Activated CD8-positive, alpha-beta memory T cell treated with anti-CD3 and anti-CD28 coated beads, Interleukin-2, amount 50 U/mL, for 1 hour (primary cell): Measurements from ENCODE around the gene RACK1.

Experiments used
- DNase-seq: peaks from one replicate; pipeline ENCODE4 v3.0.0-alpha.2; 2020; ENCODE audit errors: extremely low read depth

RACK1 gene

DNA sequence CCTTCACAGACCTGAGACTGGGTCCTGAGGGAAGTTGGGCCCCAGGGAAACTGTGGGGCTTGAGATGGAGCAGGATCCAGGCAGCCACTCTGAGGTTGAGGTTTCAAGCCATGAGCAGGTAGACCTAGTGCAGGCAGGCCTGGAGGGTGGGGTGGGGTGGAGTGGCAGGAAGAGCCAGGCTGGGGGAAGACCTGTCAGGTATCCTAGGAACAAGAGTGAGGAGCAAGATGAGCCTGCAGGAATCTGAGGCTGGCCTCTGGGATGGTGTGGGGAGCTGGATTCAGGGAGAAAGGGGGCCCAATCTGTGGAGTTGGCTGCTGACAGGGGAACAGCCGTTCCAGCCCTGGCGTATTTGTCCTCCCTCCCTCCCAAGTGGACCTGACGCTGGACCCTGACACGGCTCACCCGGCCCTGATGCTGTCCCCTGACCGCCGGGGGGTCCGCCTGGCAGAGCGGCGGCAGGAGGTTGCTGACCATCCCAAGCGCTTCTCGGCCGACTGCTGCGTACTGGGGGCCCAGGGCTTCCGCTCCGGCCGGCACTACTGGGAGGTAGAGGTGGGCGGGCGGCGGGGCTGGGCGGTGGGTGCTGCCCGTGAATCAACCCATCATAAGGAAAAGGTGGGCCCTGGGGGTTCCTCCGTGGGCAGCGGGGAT, 9.8 kb downstream of the RACK1 start:
- DNase-seq: no peak

DNA sequence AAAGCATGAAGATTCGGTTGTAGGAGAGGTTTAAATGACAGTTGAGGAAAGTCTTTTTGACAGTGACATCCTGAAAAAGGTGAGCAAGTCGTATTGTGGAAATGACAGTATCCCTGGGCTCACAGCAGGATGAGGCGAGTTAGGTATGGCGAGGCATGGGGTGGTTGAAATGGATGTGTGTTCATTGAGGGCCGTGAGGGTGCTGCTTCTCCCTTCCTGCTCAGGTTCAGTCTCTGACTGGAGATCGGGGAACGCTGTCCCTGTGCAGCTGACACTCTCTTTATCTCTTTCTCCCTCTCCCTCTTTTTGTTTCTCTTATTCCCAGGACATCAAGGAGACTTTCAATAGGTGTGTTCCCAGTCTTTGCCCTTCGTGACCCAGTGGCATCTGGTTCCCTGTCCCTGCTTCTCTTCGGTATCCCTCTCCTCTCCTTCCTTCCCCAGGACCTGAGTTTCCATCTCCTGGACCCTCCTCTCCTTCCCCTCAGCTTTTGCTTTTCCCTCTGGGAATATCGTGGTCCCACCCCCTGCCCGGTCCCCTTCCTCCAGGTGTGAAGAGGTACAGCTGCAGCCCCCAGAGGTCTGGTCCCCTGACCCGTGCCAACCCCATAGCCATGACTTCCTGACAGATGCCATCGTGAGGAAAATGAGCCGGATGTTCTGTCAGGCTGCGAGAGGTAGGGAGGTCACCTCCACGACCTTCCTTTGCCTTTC, 10.5 kb downstream of the RACK1 start:
- no peak for DNase-seq

DNA sequence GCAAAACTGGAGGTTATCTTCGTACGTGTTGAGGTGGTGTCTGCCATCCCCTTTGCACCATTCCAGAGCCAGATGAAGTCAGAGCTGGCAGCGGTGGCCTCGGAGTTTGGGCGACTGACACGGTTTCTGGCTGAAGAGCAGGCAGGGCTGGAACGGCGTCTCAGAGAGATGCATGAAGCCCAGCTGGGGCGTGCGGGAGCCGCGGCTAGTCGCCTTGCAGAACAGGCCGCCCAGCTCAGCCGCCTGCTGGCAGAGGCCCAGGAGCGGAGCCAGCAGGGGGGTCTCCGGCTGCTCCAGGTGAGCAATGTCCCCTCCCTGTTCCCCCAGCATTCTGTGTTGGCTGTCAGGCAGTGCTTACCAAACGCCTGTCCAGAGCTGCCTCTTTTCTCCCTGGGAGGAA, 11.1 kb downstream of the RACK1 start:
- no peak for DNase-seq

DNA sequence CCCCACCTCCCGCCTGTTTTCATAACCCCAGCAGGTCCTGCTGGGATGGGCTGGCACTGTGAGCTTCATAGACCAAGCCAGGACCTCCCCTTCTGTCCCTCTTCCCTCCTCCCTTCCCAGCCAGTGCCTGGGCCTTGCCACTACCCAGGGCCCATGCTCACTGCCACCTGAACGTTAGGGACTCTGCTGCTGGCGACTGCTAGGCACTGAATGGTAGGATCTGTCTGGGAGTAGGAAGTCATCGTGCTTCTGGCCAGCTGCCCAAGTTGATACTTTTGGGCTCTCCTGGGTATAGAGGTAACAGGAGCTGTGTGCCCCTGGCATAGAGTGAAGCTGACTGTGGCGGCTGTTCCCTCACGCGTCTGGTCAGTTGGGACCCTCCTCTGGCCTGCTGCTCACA, 12.3 kb downstream of the RACK1 start:
- no peak for DNase-seq

DNA sequence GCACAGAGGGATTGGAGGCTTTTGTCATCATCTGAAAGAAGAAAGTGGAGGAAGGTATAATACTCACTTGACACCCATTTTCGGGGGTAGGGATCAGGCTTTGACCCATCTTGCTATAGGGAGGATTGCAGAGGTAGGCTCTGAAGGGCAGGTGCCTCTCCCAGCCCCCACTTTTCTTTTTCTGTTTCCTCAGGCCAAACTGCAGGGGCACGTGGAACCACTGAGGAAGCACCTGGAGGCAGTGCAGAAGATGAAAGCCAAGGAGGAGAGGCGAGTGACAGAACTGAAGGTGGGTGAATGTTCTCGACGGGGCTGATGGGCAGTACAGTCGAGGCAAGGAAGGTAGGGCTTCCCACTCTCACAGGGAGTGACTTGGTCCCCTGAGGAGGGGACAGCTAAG, 13.2 kb downstream of the RACK1 start:
- no peak for DNase-seq

DNA sequence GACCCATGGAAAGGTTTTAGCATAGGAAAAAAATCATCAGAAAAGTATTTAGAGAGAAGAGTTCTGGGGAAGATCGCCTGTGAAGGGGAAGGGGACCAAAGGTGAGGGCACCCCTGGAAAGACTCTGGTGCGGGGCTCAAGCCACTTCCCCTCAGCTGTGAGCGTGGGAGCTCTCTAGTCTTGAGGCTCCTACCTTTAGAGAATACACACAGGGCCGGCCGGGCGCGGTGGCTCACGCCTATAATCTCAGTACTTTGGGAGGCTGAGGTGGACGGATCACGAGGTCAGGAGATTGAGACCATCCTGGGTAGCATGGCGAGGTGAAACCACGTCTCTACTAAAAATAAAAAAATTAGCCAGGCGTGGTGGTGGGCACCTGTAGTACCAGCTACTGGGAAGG, 13.7 kb downstream of the RACK1 start:
- no peak for DNase-seq

DNA sequence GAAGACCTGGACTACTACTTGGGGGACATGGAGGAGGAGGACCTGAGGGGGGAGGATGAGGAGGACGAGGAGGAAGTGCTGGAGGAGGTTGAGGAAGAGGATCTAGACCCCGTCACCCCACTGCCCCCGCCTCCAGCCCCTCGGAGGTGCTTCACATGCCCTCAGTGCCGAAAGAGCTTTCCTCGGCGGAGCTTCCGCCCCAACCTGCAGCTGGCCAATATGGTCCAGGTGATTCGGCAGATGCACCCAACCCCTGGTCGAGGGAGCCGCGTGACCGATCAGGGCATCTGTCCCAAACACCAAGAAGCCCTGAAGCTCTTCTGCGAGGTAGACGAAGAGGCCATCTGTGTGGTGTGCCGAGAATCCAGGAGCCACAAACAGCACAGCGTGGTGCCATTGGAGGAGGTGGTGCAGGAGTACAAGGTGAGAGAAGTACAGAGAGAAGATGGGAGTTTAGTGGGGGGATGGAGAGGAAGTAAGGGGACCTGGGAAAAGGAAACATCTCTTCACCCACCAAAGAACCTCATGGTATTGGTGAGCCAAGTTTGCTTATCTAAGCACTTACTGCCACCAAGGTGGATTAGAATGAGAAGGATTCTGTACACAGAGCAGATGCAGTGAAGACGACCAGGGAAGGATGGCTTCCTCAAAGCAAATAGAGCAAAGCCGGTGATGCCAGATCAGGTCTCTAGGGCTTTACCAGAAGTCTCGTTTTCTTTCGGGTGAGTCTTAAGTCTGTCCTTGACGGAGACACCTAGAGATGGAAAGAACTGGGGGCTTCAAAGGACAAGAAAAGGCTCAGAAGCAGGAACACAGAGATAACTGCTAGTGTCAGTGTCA, 19.1 kb downstream of the RACK1 start:
- no peak for DNase-seq

DNA sequence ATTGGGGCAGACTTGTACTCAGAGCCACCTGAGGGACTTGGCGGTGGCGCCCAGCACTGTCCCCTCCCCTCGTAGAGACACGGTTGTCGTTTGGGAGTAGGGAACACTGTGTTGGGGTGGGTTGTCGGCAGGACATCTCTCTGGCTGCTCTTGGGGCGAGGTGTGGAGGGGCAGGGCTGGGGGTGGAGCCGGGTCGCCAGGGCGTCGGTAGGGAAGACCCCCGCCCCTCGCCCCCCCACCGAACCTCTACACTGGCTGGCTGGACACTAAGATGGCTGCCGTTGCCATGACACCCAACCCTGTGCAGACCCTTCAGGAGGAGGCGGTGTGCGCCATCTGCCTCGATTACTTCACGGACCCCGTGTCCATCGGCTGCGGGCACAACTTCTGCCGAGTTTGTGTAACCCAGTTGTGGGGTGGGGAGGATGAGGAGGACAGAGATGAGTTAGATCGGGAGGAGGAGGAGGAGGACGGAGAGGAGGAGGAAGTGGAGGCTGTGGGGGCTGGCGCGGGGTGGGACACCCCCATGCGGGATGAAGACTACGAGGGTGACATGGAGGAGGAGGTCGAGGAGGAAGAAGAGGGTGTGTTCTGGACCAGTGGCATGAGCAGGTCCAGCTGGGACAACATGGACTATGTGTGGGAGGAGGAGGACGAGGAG, 19.8 kb downstream of the RACK1 start:
- no peak for DNase-seq

DNA sequence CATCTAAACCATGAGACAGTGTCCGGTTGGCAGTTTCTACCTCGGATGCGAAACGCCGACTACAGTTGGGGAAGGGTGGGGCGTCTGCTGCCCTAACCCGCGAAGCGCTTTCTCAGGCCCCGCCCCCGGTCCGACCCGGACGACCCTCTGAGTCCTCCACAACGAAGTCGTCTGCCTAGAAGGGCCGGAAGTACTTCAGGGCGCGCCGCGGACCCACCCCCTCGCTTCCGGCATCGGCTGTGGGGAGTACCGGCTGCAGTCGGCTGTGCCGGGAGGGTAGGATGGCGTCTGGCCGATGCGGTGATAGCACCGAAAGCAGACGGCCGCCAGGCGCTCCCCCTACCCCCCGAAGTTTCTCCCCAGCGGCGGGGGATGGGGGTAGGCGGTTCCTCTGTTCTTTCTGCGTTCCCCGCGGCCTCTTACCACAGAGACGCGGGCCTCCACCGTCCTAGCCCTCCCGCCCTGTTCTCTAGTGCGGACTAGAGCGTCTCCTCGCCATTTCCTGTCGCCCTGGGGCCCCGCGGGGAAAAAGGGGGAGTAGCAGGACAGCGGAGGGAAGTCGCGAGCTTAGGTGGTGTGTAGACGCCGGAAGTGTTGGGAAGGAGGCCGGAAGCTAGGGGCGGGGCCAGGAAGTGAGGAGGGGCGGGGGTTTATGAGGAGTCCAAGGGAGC, 20.5 kb downstream of the RACK1 start, which contains the start of gene TRIM41:
Gene TRIM41, plus strand, starts transcription at position 224 of the 671 bp plus-strand sequence. CDS start 719 bp downstream, outside the sequence.
- peak; percentile 94 for DNase-seq

DNA sequence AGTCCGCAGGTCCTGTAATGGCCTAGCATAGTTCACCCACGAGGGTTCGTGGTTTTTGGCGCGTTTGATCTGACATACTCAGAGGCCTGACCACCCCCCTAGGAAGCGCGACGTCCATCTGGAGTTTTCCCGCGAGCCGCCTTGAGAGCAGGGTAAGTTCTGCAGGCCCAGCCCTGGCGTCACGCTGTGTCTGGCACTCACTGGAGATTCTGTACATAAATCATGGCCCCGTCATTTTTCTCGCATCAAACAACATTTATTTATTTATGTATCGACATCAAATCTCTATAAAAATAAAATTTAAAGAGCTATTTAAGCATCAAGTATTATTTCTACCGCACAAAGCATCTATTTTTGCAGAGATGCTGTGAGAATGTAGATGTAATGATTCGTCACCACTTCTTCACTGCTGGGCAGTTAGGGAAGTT, 21.1 kb downstream of the RACK1 start:
- no peak for DNase-seq

DNA sequence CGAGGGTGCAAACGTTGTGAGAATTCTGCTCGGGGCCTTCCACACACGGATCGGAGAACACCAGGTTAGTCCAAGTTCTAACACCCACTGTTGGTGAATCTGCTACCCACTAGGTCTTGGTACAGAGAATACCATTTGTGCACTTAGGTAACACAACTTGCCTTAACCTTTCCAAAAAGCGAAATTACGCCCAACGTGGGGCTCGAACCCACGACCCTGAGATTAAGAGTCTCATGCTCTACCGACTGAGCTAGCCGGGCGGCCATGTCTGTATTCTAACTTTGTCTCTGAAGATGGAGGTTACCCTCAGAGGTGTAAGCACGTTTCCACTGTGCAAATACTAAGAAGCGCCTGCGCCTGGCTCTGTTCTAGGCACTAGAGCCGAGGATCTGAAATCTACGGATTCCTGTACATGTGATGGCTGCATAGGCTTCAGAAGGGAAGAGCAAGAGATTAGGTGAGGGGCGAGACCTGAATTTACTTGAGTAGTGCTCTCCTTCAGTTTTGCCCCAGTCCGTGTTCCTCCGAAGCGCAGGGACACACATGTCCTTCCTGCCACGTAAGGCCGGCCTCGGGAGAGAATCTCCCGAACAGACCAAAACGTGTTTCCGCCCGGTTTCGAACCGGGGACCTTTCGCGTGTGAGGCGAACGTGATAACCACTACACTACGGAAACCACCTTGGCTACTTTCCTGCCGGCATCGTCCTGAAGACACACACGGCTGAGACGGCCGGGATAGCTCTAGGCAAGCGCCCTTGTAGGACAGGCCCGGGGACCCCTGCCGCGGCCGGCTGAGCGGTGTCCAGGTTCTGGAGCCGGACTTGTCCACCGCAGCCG, 21.7 kb downstream of the RACK1 start:
- DNase-seq: peak; percentile 72

DNA sequence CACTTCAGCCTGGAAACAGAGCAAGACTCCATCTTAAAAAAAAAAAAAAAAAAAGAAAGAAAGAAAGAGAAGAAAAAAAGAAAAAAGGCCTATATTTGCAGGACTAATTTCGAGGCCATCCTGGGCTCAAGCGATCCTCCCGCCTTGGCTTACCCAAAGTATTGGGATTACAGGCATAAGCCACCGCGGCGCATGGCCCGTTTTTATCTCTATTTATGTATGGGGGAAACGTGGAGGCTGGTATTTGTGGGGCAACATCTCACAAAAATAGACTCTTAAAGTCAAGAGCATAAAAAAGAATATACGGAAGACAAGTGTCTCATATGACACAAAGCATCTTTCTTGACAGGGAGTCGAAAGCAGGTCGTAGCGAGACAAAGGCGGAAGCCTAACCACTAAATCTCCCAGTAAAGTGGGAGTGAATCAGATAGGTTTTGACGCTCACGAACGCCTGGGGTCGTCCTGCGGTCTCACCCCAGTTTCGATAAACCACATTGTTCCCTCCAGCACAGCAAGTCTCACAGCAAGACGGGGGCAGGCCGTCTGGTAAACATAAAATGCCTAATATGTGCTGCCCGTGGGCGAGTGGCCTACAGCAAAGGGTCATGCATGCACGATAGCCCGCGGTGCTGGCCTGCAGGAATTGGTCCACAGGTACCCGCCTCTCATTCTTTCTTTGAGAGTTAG, 22.5 kb downstream of the RACK1 start:
- no peak for DNase-seq

DNA sequence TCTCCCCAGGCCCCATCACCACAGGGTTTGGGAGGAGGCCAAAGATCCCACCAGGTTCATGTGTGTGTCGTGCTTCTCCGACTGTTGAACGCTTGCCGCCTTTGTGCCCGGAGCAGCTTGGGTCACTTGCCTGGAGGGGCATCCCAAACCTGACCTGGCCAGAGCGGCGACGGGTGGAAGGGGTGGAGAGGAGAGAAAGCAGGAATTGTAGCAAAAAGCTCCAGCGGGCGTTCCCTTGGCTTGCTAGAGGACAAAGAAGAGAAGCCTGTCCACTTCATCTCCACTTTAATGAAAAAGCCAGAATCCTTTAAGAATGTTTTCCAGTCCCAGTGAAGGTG, 23.6 kb downstream of the RACK1 start:
- DNase-seq: no peak

DNA sequence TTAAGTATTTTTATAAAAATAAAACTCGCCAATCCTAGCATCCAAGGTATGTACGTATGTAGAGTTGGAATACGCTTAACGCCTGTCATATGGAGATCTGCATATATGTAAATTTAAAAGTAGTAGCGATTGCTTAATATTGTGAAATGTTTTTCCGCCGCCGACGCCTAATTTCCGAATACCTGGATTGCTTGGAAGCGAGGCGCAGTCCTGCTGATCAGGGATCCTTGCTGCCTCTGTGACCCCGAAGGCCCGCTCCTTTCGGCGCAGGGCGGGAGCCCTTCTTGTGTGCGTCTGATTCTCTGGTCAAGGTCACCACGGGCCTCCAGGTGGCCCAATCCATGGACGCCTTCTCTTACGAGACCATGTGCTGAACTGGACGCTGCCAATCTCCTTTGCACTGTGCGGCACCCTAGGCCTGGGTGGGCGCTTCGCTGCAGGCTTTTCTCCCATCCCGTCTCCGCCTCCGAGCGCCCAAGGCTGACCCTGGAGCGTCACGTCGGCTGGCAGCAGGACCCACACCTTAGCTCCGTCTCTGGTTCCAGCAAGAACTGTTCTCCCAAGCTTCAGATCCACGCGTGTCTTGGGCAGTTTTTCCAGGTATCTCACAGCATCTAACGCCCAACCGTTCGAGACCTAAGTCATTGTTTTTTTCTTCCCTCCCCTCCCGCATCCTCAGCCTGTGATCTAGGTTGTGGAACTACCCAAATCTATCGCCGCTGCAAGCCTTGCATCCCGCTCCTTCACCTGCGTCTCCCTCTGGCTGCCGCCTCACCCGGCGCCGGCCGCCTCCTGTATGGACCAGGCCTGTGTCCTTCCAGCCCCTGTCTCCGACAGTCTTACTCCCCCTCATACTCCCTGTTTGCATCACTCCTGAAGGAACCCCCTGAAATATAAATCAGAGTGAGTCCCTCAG, 24.2 kb downstream of the RACK1 start:
- DNase-seq: no peak

DNA sequence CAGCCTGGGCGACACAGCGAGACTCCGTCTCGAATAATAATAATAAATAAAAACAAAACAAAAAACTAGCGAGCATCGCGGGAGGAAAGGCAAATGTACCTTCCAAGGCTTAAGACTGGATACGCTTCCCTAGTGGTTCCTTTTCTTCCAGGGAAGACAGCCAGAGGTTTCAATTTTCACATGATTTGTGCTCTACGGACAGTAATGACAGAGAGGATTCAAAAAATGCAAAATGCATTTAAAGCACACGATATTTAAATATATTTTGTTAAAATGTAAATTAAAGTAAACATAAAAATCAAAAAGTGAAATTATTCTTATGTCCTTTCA, 24.9 kb downstream of the RACK1 start:
- DNase-seq: no peak

DNA sequence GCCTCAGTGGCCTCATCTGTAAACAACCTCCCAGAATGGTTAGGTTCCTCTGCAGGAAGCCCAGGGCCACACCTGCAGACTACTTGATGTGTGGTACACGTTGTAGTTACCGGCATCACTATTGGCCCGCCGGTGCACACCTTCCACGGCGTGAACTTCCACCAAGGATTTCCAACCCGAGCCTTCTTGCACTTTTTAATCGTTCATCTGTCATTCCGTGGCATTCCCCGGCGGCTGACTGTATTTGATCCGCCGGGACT, 26.0 kb downstream of the RACK1 start:
- no peak for DNase-seq

DNA sequence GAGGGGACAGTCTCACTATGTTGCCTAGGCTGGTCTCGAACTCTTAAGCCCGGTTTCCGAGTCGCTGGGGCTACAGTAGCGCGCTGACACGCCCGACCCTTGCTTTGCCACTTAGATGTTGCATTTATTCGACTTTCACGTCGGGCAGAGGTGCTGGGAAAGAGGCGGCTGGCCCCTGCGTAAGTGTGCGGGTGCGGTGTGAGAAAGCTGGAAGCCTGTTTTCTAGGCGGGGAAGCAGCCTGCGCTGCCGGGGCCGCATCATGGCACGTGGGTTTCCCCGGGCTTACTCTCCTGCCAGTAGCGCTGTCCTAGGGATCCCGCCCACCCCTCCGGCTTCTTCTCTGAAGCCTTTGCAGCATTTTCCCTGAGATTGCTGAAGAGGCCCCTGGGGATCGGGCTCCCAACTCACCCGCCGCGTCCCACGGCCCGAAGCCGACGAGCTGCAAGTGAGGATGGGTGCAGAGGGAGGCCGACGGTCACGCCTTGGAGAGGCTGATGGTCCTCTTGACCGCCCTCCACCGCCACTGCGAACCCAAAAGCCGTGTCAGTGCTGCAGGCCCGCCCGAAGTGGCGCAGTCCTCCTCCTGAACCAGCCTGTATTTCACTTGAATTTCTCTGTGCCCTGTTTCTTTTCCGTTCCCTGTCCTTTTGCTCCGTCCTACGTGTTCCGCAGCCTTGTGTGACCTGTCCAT, 26.4 kb downstream of the RACK1 start:
- no peak for DNase-seq

DNA sequence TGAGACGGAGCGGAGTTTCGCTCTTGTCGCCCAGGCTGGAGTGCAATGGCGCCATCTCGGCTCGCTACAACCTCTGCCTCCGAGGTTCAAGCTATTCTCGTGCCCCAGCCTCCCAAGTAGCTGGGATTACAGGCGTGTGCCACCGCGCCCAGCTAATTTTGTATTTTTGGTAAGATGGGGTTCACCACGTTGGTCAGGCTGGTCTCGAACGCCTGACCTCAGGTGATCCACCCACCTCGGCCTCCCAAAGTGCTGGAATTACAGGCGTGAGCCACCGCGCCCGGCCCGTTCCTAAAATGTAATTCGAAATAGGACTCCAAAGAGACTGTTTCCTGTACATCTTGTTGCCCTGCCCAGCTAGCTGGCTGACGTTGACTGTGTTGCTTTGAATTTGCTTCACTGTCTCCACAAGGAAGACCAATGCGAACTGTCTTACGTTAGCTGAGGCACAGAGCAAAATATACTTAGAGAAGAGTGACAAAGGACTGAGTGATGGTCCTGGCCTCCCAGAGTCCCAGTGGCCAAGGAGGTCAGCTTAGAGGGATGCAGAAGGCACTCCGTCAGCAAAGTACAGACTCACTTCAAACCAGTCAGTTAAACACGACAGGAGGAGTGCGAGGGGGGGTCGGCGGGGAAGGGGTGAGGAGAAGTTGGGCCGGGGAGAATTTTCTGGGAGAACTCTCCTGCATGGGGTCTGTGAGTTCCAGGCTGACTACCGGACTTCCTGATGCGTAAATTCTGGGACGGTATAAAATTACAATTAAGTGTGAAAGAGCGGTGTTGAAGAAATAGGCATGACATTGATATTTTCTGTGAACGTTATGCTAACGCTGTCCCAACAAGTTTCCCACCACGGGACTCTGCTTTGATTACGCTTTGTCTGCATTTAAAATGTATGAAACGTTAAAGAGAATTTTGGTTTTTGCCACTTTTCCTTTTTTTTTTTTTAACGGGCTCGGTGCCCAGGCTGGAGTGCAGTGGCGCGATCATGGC, 27.4 kb downstream of the RACK1 start:
- no peak for DNase-seq
